WTC11 (cell line): ENCODE data around the gene CFAP74. TPM values are rescaled to one million over a fixed set of nuclear protein-coding genes. Genes with fewer than 3 reads are reported as not detected.
A peak's percentile ranks its signal among the peaks of the same experiment; 100 is the strongest.

Experiments
- ATAC-seq: fragments of 200-7000 bp; cut with Tn5 transposase; 2 replicates; pipeline ENCODE4 v1.10.0; 2021; ENCODE audit warnings: mild to moderate bottlenecking, moderate library complexity
- CTCF ChIA-PET: fragments of 300-600 bp; sonication (Branson Sonifier 250); formaldehyde crosslinking; loops from one replicate; lab custom pipeline; 2021; ENCODE audit warnings: antibody characterized with exemption; lab: Charles Lee
- POLR2A ChIA-PET: fragments of 350-600 bp; sonication (Branson Sonifier 250); formaldehyde crosslinking; loops from one replicate; lab custom pipeline; 2021; ENCODE audit warnings: antibody characterized with exemption; lab: Charles Lee
- DNase-seq: peaks from one replicate; pipeline ENCODE4 v3.0.0; 2021; ENCODE audit warnings: low spot score
- H3K27ac Mint-ChIP-seq: 2 replicates; pipeline ENCODE4 v1.8.0; 2021; ENCODE audit warnings: mixed read lengths
- H3K27me3 Mint-ChIP-seq: 2 replicates; pipeline ENCODE4 v1.8.0; 2021; ENCODE audit warnings: low read depth, mild to moderate bottlenecking, moderate library complexity, mixed read lengths
- H3K36me3 Mint-ChIP-seq: 2 replicates; pipeline ENCODE4 v1.8.0; 2021; ENCODE audit warnings: mixed read lengths
- H3K4me1 Mint-ChIP-seq: 2 replicates; pipeline ENCODE4 v1.8.0; 2022; ENCODE audit warnings: mixed read lengths
- H3K4me3 Mint-ChIP-seq: 2 replicates; pipeline ENCODE4 v1.8.0; 2021; ENCODE audit warnings: mild to moderate bottlenecking, moderate library complexity, mixed read lengths
- H3K9me3 Mint-ChIP-seq: 2 replicates; pipeline ENCODE4 v1.8.0; 2021; ENCODE audit warnings: mixed read lengths
- ELF4 ChIP-seq: sonication (generic); formaldehyde crosslinking; IDR thresholded peaks from 2 replicates; pipeline ENCODE4 v1.8.1; 2022; ENCODE audit warnings: low read depth, mild to moderate bottlenecking, moderate library complexity, missing genetic modification reagents
- ETV6 ChIP-seq: sonication (generic); formaldehyde crosslinking; IDR thresholded peaks from 2 replicates; pipeline ENCODE4 v1.8.1; 2022; ENCODE audit warnings: mild to moderate bottlenecking, missing genetic modification reagents
- FOXJ3 ChIP-seq: sonication (generic); formaldehyde crosslinking; IDR thresholded peaks from 2 replicates; pipeline ENCODE4 v1.9.0; 2021; ENCODE audit warnings: missing genetic modification reagents, mild to moderate bottlenecking, borderline replicate concordance
- GABPB1 ChIP-seq: sonication (generic); formaldehyde crosslinking; IDR thresholded peaks from 2 replicates; pipeline ENCODE4 v1.8.1; 2023; ENCODE audit warnings: mild to moderate bottlenecking, missing genetic modification reagents
- JAZF1 ChIP-seq: fragments of 250-450 bp; sonication (Bioruptor Pico); IDR thresholded peaks from 2 replicates; pipeline ENCODE4 v1.9.0; 2021; ENCODE audit warnings: moderate library complexity, mild to moderate bottlenecking, inconsistent platforms
- PRRX2 ChIP-seq: fragments of 250-450 bp; sonication (Bioruptor Pico); IDR thresholded peaks from 2 replicates; pipeline ENCODE4 v1.8.0; 2021; ENCODE audit warnings: mild to moderate bottlenecking
- RELA ChIP-seq: sonication (generic); formaldehyde crosslinking; IDR thresholded peaks from 2 replicates; pipeline ENCODE4 v1.8.1; 2022; ENCODE audit warnings: missing genetic modification reagents, mild to moderate bottlenecking, borderline replicate concordance
- SMAD3 ChIP-seq: sonication (generic); formaldehyde crosslinking; IDR thresholded peaks from 2 replicates; pipeline ENCODE4 v1.8.0; 2022; ENCODE audit warnings: missing genetic modification reagents, mild to moderate bottlenecking, borderline replicate concordance
- SP1 ChIP-seq: sonication (generic); formaldehyde crosslinking; conservative IDR thresholded peaks from 2 replicates; pipeline ENCODE4 v1.8.1; 2022; ENCODE audit warnings: missing genetic modification reagents
- ZBTB21 ChIP-seq: sonication (generic); formaldehyde crosslinking; IDR thresholded peaks from 2 replicates; pipeline ENCODE4 v1.8.1; 2023; ENCODE audit warnings: mild to moderate bottlenecking, missing genetic modification reagents, borderline replicate concordance
- ZNF423 ChIP-seq: fragments of 250-450 bp; sonication (Bioruptor Pico); IDR thresholded peaks from 2 replicates; pipeline ENCODE4 v2.1.2; 2022; ENCODE audit warnings: mild to moderate bottlenecking, moderate library complexity
- total RNA-seq: library from RNA; stranded (reverse); gene quantifications from 3 replicates; pipeline ENCODE4 v1.2.3, GENCODE V29; 2021
- TF ChIP-seq, protein P1 (sequence below): sonication (generic); formaldehyde crosslinking; IDR thresholded peaks from 2 replicates; pipeline ENCODE4 v1.8.1; 2022; ENCODE audit warnings: mild to moderate bottlenecking, missing genetic modification reagents, moderate library complexity, borderline replicate concordance
- TF ChIP-seq, protein P2 (sequence below): sonication (generic); formaldehyde crosslinking; IDR thresholded peaks from 2 replicates; pipeline ENCODE4 v1.8.1; 2022; ENCODE audit warnings: low read depth, missing genetic modification reagents, borderline replicate concordance
- TF ChIP-seq, protein P3 (sequence below): fragments of 250-450 bp; sonication (Bioruptor Pico); IDR thresholded peaks from 2 replicates; pipeline ENCODE4 v1.9.0; 2021; ENCODE audit warnings: mild to moderate bottlenecking, borderline replicate concordance
- TF ChIP-seq, protein P4 (sequence below): fragments of 250-450 bp; sonication (Bioruptor Pico); IDR thresholded peaks from 2 replicates; pipeline ENCODE4 v1.9.0; 2021; ENCODE audit warnings: mild to moderate bottlenecking
- TF ChIP-seq, protein P5 (sequence below): fragments of 250-450 bp; sonication (Bioruptor Pico); IDR thresholded peaks from 2 replicates; pipeline ENCODE4 v1.9.0; 2021; ENCODE audit warnings: moderate library complexity, mild to moderate bottlenecking, inconsistent platforms, borderline replicate concordance
- TF ChIP-seq, protein P6 (sequence below): sonication (generic); formaldehyde crosslinking; IDR thresholded peaks from 2 replicates; pipeline ENCODE4 v1.8.0; 2022; ENCODE audit warnings: missing genetic modification reagents
- TF ChIP-seq, protein P7 (sequence below): fragments of 250-450 bp; sonication (Bioruptor Pico); IDR thresholded peaks from 2 replicates; pipeline ENCODE4 v1.8.0; 2021; ENCODE audit warnings: mild to moderate bottlenecking

The CFAP74 gene
- total RNA-seq, 1 experiment from 2014 or later, result 0.35 TPM

DNA sequence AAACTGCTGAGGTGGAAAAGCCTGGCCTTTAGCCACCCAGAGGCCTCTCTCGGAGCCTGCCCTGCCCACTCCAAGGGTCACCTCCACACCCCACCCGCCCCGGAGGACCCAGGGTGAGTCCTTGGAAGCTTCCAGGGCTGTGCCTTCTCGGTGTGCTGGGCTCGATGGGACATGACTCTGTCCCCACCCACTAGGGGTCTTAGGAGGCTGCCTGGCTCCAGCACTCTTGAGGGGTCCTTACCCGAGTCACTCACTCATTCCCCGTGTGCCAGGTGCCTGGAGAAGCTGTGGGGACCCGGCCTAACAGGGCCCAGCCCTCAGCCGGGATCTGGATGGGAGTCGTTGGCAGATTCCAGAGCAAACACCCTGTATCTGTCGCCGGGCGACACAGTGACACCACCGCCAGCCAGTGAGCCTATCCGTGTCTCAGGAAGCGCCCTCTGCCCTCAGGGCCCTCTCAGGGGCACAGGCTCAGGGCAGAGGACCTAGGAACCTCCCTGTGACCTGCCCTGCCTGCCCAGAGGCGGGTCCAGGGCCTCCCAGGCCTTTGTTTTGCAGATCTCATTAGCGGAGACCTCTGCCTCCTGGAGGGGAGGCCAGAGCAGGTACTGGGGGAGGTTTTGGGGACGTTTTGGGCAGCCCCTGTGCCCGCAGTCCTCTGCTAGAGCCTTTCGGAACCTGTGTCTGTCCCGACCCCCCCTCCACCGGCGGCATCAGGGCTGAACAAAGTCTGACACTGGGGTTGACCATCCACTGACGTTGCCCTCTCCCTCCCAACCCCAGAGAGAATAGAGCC lies 43.6 kb upstream of the CFAP74 start:
- 0 out of 2 replicates have a peak overlapping the region, but pooled peaks have one; percentile 41 for H3K27ac Mint-ChIP-seq
- peak overlapping the region; percentile 54 for H3K4me3 Mint-ChIP-seq
- ChIA-PET POLR2A (no interaction called here), CTCF (interaction anchor here (0.6 to 12.0 kb wide), 35 partner anchors 9 to 417 kb away, joined by 3 to 312 read pairs (median 4); partner anchors contain the start of genes CALML6, CFAP74, GABRD and TMEM52)
- ATAC-seq (peak; percentile 9), DNase-seq (peak; percentile 57)
- no peaks in the 10 kb centered on the region for H3K36me3 Mint-ChIP-seq
- H3K9me3 Mint-ChIP-seq, result no peaks in the 10 kb centered on the region
- peaks cover 23% of the 10 kb centered on the region for H3K4me1 Mint-ChIP-seq
- TF ChIP-seq GABPB1 (CRISPR knock-in tag) (no peak), SP1 (CRISPR knock-in tag) (peak; percentile 39; the same call in 1 of the 2 replicates), ETV6 (peak; percentile 74; the same call in 1 of the 2 replicates)
- TF ChIP-seq, protein P1, sequence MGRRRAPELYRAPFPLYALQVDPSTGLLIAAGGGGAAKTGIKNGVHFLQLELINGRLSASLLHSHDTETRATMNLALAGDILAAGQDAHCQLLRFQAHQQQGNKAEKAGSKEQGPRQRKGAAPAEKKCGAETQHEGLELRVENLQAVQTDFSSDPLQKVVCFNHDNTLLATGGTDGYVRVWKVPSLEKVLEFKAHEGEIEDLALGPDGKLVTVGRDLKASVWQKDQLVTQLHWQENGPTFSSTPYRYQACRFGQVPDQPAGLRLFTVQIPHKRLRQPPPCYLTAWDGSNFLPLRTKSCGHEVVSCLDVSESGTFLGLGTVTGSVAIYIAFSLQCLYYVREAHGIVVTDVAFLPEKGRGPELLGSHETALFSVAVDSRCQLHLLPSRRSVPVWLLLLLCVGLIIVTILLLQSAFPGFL (CRISPR knock-in tag), result no peak
- H3K27me3 Mint-ChIP-seq, result peaks cover 13% of the 10 kb centered on the region; the same call in 1 of the 2 replicates

DNA sequence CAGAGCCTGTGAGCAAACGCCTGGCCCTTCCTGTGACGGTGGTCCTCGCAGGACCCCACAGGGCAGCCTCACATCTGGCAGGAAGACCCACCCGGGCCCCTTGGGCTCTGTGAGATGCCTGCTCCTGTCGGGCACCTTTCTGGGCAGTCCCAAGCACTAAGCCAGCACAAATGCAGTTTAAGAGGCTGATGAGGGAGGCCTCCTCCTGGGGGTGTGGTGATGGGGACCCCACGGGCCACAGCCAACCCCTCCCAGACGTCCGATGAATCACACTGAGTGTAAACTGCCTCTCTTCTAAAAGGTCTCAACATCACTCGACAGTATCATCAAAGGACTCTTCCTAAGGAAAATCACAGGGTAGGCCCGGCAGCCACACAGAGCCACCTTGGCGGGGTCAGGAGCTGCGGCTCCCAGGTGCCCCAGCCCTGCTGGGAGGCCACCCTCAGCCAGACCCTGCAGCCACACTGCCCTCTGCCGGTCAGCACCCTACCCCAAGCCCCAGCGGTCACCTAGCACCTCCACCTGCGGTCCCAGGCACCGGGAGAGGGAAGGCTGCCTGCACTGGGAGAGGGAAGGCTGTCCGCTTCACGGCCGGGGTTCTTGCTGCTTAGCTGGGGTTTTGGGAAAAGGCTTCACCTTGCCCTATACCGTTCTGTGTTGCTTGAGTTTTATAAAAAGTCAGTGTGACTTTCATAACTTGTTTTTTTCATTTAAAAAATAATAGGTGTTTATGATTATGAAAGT lies 42.8 kb upstream of the CFAP74 start:
- Mint-ChIP-seq H3K9me3 (no peaks in the 10 kb centered on the region), H3K4me1 (peaks cover 23% of the 10 kb centered on the region), H3K27ac (no peak overlapping the region), H3K36me3 (no peaks in the 10 kb centered on the region), H3K4me3 (no peak overlapping the region), H3K27me3 (peaks cover 13% of the 10 kb centered on the region; the same call in 1 of the 2 replicates)
- DNase-seq (peak; percentile 91), ATAC-seq (peak; percentile 43)
- POLR2A ChIA-PET, result interaction anchor here (0.5 kb wide), 1 partner anchor 179 kb away, joined by 3 read pairs; no protein-coding TSS in a partner anchor
- CTCF ChIA-PET, result interaction anchor here (0.6 to 12.0 kb wide), 36 partner anchors 10 to 416 kb away, joined by 3 to 312 read pairs (median 4); partner anchors contain the start of genes CALML6, CFAP74, GABRD and TMEM52
- TF ChIP-seq, protein P2, sequence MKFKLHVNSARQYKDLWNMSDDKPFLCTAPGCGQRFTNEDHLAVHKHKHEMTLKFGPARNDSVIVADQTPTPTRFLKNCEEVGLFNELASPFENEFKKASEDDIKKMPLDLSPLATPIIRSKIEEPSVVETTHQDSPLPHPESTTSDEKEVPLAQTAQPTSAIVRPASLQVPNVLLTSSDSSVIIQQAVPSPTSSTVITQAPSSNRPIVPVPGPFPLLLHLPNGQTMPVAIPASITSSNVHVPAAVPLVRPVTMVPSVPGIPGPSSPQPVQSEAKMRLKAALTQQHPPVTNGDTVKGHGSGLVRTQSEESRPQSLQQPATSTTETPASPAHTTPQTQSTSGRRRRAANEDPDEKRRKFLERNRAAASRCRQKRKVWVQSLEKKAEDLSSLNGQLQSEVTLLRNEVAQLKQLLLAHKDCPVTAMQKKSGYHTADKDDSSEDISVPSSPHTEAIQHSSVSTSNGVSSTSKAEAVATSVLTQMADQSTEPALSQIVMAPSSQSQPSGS, result no peak
- TF ChIP-seq, protein P3, sequence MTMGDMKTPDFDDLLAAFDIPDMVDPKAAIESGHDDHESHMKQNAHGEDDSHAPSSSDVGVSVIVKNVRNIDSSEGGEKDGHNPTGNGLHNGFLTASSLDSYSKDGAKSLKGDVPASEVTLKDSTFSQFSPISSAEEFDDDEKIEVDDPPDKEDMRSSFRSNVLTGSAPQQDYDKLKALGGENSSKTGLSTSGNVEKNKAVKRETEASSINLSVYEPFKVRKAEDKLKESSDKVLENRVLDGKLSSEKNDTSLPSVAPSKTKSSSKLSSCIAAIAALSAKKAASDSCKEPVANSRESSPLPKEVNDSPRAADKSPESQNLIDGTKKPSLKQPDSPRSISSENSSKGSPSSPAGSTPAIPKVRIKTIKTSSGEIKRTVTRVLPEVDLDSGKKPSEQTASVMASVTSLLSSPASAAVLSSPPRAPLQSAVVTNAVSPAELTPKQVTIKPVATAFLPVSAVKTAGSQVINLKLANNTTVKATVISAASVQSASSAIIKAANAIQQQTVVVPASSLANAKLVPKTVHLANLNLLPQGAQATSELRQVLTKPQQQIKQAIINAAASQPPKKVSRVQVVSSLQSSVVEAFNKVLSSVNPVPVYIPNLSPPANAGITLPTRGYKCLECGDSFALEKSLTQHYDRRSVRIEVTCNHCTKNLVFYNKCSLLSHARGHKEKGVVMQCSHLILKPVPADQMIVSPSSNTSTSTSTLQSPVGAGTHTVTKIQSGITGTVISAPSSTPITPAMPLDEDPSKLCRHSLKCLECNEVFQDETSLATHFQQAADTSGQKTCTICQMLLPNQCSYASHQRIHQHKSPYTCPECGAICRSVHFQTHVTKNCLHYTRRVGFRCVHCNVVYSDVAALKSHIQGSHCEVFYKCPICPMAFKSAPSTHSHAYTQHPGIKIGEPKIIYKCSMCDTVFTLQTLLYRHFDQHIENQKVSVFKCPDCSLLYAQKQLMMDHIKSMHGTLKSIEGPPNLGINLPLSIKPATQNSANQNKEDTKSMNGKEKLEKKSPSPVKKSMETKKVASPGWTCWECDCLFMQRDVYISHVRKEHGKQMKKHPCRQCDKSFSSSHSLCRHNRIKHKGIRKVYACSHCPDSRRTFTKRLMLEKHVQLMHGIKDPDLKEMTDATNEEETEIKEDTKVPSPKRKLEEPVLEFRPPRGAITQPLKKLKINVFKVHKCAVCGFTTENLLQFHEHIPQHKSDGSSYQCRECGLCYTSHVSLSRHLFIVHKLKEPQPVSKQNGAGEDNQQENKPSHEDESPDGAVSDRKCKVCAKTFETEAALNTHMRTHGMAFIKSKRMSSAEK (CRISPR knock-in tag), result no peak
- TF ChIP-seq, protein P4, sequence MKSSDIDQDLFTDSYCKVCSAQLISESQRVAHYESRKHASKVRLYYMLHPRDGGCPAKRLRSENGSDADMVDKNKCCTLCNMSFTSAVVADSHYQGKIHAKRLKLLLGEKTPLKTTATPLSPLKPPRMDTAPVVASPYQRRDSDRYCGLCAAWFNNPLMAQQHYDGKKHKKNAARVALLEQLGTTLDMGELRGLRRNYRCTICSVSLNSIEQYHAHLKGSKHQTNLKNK (CRISPR knock-in tag), result no peak
- TF ChIP-seq, protein P5, sequence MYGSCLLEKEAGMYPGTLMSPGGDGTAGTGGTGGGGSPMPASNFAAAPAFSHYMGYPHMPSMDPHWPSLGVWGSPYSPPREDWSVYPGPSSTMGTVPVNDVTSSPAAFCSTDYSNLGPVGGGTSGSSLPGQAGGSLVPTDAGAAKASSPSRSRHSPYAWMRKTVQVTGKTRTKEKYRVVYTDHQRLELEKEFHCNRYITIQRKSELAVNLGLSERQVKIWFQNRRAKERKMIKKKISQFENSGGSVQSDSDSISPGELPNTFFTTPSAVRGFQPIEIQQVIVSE, result no peak
- peak; percentile 57 for TF ChIP-seq ZNF423
- no peak for TF ChIP-seq ELF4
- TF ChIP-seq FOXJ3 (CRISPR knock-in tag), result no peak
- TF ChIP-seq JAZF1 (CRISPR knock-in tag), result no peak
- TF ChIP-seq PRRX2 (CRISPR knock-in tag), result no peak
- no peak for TF ChIP-seq RELA (CRISPR knock-in tag)
- TF ChIP-seq, protein P6, sequence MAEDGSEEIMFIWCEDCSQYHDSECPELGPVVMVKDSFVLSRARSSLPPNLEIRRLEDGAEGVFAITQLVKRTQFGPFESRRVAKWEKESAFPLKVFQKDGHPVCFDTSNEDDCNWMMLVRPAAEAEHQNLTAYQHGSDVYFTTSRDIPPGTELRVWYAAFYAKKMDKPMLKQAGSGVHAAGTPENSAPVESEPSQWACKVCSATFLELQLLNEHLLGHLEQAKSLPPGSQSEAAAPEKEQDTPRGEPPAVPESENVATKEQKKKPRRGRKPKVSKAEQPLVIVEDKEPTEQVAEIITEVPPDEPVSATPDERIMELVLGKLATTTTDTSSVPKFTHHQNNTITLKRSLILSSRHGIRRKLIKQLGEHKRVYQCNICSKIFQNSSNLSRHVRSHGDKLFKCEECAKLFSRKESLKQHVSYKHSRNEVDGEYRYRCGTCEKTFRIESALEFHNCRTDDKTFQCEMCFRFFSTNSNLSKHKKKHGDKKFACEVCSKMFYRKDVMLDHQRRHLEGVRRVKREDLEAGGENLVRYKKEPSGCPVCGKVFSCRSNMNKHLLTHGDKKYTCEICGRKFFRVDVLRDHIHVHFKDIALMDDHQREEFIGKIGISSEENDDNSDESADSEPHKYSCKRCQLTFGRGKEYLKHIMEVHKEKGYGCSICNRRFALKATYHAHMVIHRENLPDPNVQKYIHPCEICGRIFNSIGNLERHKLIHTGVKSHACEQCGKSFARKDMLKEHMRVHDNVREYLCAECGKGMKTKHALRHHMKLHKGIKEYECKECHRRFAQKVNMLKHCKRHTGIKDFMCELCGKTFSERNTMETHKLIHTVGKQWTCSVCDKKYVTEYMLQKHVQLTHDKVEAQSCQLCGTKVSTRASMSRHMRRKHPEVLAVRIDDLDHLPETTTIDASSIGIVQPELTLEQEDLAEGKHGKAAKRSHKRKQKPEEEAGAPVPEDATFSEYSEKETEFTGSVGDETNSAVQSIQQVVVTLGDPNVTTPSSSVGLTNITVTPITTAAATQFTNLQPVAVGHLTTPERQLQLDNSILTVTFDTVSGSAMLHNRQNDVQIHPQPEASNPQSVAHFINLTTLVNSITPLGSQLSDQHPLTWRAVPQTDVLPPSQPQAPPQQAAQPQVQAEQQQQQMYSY (CRISPR knock-in tag), result no peak
- TF ChIP-seq SMAD3 (CRISPR knock-in tag), result no peak
- TF ChIP-seq ZBTB21 (CRISPR knock-in tag), result no peak
- TF ChIP-seq, protein P7, sequence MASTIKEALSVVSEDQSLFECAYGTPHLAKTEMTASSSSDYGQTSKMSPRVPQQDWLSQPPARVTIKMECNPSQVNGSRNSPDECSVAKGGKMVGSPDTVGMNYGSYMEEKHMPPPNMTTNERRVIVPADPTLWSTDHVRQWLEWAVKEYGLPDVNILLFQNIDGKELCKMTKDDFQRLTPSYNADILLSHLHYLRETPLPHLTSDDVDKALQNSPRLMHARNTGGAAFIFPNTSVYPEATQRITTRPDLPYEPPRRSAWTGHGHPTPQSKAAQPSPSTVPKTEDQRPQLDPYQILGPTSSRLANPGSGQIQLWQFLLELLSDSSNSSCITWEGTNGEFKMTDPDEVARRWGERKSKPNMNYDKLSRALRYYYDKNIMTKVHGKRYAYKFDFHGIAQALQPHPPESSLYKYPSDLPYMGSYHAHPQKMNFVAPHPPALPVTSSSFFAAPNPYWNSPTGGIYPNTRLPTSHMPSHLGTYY (CRISPR knock-in tag), result no peak
